Subcutaneous adipose tissue (tissue), 4 donors: Measurements from ENCODE around the gene CFAP43. TPM values are rescaled to one million over a fixed set of nuclear protein-coding genes. Genes with fewer than 3 reads are reported as not detected.

ENCODE experiments used
- total RNA-seq, 4 donors: library from RNA; depleted of rRNA; stranded (reverse); fragments of >200 nt; gene quantifications; one replicate each; pipeline ENCODE4 v1.1.0, GENCODE V29; 2016
- TF ChIP-seq, protein P1 (sequence below): fragments of 450-650 bp; IDR thresholded peaks from one replicate; pipeline ENCODE4 v1.5.1; 2016; ENCODE audit warnings: low read depth, mild to moderate bottlenecking, control low read depth, antibody characterized with exemption, moderate library complexity

Gene CFAP43
- total RNA-seq, 4 donors from 2014 or later, result 0.19 TPM; not detected in 3

DNA sequence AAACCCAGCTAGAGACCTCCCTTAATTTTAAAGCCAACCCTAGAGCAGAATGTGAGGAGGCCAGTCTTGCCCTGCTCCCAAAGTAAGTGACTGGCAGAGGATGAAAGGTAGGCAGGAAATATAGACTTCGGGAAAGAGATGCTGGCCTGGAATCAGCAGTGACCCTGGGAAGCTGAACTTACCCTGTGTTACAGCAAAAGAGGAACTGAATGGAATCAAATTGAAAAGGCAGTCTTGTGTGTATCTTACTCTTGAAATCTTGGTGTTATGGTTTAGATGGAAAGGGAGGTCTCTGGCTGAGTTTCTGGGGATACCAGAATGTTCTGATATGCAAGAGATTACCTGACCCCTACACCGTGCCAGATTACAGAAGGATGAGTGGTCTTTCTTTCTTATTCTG, 7.9 kb upstream of the CFAP43 start:
- TF ChIP-seq, protein P1, sequence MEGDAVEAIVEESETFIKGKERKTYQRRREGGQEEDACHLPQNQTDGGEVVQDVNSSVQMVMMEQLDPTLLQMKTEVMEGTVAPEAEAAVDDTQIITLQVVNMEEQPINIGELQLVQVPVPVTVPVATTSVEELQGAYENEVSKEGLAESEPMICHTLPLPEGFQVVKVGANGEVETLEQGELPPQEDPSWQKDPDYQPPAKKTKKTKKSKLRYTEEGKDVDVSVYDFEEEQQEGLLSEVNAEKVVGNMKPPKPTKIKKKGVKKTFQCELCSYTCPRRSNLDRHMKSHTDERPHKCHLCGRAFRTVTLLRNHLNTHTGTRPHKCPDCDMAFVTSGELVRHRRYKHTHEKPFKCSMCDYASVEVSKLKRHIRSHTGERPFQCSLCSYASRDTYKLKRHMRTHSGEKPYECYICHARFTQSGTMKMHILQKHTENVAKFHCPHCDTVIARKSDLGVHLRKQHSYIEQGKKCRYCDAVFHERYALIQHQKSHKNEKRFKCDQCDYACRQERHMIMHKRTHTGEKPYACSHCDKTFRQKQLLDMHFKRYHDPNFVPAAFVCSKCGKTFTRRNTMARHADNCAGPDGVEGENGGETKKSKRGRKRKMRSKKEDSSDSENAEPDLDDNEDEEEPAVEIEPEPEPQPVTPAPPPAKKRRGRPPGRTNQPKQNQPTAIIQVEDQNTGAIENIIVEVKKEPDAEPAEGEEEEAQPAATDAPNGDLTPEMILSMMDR, result no peak

DNA sequence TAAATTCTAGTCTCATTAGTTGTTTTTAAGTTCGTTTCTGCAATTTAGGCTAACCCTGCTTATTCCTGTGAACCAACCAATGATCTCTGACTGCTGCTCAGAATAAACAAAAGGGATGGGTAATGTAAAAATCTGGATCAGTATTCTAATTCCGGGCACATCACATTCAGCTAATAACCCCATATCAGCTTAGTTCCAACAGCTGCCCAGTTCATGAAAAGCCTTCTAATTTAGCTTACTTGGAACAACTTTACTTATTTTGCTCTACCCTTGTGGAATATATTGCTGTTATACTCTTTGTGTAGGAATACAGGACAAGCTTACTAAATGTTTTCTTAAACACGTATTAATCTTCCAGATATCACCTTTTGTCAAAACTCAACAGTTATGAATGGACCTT, 3.6 kb upstream of the CFAP43 start:
- TF ChIP-seq, protein P1, result no peak

DNA sequence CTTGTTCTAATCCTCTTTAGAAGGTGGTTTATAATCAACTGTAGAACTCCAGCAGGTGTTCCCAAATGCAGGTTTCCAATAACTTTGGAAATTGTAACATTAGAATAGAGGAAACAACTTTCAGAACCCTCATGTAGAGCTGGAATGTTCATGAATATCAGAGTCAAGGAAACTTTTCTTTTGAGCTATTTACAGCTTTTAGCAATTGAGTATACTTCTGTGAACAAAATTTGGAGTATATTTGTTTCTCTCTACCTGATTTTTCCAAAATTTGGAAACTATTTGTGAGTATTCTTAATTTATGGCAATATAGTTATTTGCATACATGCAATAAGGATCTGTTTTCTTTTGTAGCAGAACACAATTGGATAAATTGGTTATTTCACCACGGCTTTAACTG, 2.8 kb upstream of the CFAP43 start:
- TF ChIP-seq, protein P1, result no peak

DNA sequence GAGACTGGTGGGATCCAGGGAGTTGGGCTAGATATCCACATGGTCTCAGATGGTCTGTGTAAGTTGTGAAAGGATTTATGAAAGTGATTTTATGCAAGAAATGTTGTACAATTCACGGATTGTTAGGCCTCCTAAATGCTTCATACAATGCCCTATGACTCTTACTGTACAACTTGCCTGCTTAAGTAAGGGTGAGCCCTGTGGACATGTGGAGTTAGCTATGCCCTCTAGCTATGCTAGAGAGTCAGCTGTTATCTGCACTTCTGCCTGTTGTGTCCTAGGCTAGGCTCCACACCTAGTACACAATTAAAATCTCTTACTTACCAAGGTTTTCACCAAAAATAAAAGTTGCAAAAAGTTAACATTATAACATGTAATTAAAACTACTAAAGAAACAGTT, 1.7 kb upstream of the CFAP43 start:
- TF ChIP-seq, protein P1, result no peak

DNA sequence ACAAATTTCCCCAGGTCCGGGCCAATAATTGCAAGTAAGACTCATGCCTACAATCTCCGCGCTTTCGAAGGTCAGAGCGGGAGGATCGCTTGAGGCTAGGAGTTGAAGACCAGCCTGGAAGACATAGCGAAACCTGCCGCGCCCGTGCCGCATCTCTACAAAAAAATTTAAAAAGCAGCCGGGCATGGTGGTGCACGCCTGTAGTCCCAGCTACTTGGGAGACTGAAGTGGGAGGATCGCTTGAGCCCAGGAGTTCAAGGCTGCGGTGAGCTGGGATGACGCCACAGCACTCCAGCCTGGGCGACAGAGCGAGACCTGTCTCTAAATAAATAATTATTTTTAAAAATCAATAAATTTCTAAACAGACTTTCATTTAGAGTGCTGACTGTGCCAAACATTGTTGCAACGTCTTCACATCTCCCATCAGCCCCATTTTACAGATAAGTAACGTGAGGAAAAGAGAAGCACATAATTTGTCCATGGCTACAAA, 494 bp upstream of the CFAP43 start:
- TF ChIP-seq, protein P1, result no peak

DNA sequence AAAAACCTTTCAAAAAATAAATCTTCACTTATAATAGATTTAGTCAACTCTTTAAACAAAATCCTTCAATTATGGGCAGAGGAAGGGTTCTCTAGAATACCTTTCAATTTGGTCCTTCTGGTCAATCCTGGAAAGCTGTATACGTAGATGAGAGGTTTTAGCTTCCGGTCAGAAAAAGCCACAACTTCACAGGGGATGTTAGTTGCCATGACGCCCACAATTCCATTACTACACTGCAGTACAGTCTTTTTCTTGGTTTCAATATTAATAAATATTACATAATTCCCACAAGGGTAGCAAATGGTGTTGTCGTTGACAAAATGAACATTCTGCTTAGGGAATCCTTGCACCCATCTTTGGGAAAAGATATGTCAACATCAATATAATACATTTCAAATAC, 1.7 kb downstream of the CFAP43 start:
- TF ChIP-seq, protein P1, result no peak

DNA sequence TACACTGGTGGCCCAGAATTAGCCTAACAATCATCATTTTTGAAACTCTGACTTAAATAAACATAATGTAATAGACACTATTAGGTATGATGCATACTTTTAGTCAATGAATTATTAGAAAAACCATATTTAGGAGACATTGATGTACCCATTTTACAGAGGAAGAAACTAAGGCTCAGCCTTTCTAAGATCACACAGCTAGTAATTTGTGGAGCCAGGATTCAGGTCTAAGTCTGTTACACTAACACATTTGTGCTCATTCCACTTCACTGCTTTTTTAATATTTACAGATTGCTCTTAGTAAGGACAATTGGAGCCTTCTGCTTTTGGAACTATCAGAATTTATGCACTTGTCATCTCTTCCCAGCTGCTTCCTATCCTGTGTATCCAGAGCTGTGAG, 8.9 kb downstream of the CFAP43 start:
- TF ChIP-seq, protein P1, result no peak

DNA sequence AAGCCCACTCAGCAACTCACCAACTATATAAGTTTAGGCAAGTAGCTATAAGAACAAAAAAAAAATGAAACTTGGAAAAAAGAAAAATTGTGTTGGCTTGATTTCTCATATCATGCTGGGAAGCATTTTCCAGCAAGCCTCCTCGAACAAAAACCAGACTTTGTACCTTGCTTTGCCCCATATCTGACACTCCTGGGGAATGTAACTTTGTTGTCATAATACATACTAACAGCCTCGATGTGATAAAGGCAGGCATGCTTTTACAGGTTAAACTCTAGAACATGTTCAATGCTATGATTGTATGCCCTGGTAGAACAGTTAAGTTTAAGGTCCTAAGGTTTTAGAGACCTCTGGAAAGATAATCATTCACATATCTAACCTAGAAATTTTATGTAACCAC, 11.6 kb downstream of the CFAP43 start:
- TF ChIP-seq, protein P1, result no peak
